ENCODE results near the gene NAV3.

Gene NAV3

GRCh38 chr12:77833329-77833728, 2.6 kb downstream of the NAV3 start:
- TF ChIP-seq, protein P1, sequence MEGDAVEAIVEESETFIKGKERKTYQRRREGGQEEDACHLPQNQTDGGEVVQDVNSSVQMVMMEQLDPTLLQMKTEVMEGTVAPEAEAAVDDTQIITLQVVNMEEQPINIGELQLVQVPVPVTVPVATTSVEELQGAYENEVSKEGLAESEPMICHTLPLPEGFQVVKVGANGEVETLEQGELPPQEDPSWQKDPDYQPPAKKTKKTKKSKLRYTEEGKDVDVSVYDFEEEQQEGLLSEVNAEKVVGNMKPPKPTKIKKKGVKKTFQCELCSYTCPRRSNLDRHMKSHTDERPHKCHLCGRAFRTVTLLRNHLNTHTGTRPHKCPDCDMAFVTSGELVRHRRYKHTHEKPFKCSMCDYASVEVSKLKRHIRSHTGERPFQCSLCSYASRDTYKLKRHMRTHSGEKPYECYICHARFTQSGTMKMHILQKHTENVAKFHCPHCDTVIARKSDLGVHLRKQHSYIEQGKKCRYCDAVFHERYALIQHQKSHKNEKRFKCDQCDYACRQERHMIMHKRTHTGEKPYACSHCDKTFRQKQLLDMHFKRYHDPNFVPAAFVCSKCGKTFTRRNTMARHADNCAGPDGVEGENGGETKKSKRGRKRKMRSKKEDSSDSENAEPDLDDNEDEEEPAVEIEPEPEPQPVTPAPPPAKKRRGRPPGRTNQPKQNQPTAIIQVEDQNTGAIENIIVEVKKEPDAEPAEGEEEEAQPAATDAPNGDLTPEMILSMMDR (IDR thresholded peaks at IDR 0.05; ENCODE audit: low read depth, low read length, missing control alignments): no peak
- no peak overlapping the region for H3K4me3 ChIP-seq (ENCODE audit: low read depth, low read length)
- H3K27me3 ChIP-seq (replicated peaks): no peaks in the 10 kb centered on the region
- in situ Hi-C loops (cut with HindIII; ENCODE audit: low pct_ligation_motif_present, low sequenced_read_pairs): no loop called here
- no peaks in the 10 kb centered on the region for H3K36me3 ChIP-seq (replicated peaks)
- no peak for DNase-seq
- no peak overlapping the region for H3K27ac ChIP-seq

- in situ Hi-C loops (cut with HindIII; ENCODE audit: low pct_ligation_motif_present, low sequenced_read_pairs): no loop called here
- TF ChIP-seq, protein P1 (IDR thresholded peaks at IDR 0.05; ENCODE audit: low read depth, low read length, missing control alignments): no peak
- Histone ChIP-seq H3K4me3 (ENCODE audit: low read depth, low read length) (no peak overlapping the region), H3K27me3 (replicated peaks) (no peaks in the 10 kb centered on the region), H3K27ac (no peak overlapping the region), H3K36me3 (replicated peaks) (no peaks in the 10 kb centered on the region)
- DNase-seq: no peak
Observed at GRCh38 chr12:77834618-77835017, 3.9 kb downstream of the NAV3 start.

DNA sequence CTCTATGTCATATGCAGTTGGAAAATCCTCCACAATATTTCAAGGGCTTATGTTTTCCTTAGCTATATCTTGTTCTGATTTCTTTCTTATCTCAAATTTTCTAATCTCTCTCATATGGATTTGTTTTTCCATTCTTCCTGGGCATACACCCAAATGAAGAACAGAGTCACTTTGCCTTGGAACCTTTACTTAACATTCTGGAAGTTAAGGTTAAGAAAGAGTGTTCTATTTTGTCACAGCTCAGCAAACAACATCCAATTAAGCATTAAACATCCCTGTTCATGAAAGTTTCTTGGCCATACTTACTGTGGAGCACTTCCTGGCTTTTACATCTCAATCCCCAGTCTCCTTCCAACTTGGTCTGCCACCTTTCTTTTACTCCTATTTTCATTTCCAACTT, 5.3 kb downstream of the NAV3 start:
- TF ChIP-seq, protein P1 (IDR thresholded peaks at IDR 0.05; ENCODE audit: low read depth, low read length, missing control alignments): no peak
- no peak for DNase-seq
- Histone ChIP-seq H3K4me3 (ENCODE audit: low read depth, low read length) (no peak overlapping the region), H3K36me3 (replicated peaks) (no peaks in the 10 kb centered on the region), H3K27ac (no peak overlapping the region), H3K27me3 (replicated peaks) (no peaks in the 10 kb centered on the region)
- in situ Hi-C loops (cut with HindIII; ENCODE audit: low pct_ligation_motif_present, low sequenced_read_pairs): no loop called here

- Histone ChIP-seq H3K27ac (no peak overlapping the region), H3K27me3 (replicated peaks) (no peaks in the 10 kb centered on the region), H3K4me3 (ENCODE audit: low read depth, low read length) (no peak overlapping the region), H3K36me3 (replicated peaks) (no peaks in the 10 kb centered on the region)
- DNase-seq: no peak
- TF ChIP-seq, protein P1 (IDR thresholded peaks at IDR 0.05; ENCODE audit: low read depth, low read length, missing control alignments): no peak
- in situ Hi-C loops (cut with HindIII; ENCODE audit: low pct_ligation_motif_present, low sequenced_read_pairs): no loop called here
Observed at GRCh38 chr12:77837876-77838291, 7.2 kb downstream of the NAV3 start.

DNA sequence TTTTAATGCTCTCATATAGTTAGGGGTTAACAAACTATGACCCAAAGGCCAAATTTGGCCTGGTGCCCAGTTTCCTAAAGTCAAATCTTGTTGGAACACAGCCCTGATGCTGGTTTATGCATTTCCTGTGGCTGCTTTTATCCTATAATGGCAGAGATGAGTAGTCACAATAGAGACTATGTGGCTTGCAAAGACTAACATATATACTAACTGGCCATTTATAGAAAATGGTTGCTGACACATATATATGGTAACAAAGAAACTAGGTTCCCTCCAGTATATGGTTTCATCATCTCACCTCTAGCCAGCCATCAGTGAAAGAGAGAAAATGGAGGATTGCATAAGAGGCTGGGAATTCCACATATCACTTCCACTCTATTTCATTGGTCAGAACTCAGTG, 10.8 kb downstream of the NAV3 start:
- no peak for DNase-seq
- TF ChIP-seq, protein P1 (IDR thresholded peaks at IDR 0.05; ENCODE audit: low read depth, low read length, missing control alignments): no peak
- Histone ChIP-seq H3K27ac (no peak overlapping the region), H3K4me3 (ENCODE audit: low read depth, low read length) (no peak overlapping the region), H3K36me3 (replicated peaks) (no peaks in the 10 kb centered on the region), H3K27me3 (replicated peaks) (no peaks in the 10 kb centered on the region)
- in situ Hi-C loops (cut with HindIII; ENCODE audit: low pct_ligation_motif_present, low sequenced_read_pairs): no loop called here

GRCh38 chr12:77842430-77842829, 11.7 kb downstream of the NAV3 start:
- Histone ChIP-seq H3K27ac (no peak overlapping the region), H3K36me3 (replicated peaks) (no peaks in the 10 kb centered on the region), H3K4me3 (ENCODE audit: low read depth, low read length) (no peak overlapping the region), H3K27me3 (replicated peaks) (no peaks in the 10 kb centered on the region)
- TF ChIP-seq, protein P1 (IDR thresholded peaks at IDR 0.05; ENCODE audit: low read depth, low read length, missing control alignments): no peak
- in situ Hi-C loops (cut with HindIII; ENCODE audit: low pct_ligation_motif_present, low sequenced_read_pairs): no loop called here
- DNase-seq: no peak
